ENCODE measurements around the gene OSTN. TPM values are rescaled to one million over a fixed set of nuclear protein-coding genes. Genes with fewer than 3 reads are reported as not detected.

OSTN gene
- total and polyA plus RNA-seq, 2 of the 13 experiments (the other 11 are each of a cell fraction or from before 2014, with no cell fraction given) = not detected

GRCh38 chr3:191256405-191256804, 57.4 kb downstream of the OSTN start:
- Histone ChIP-seq H3K27me3 (ENCODE audit: control insufficient read depth in 1 of 2, insufficient read depth in 2 of 2, low read length in 2 of 2) (no peaks in the 10 kb centered on the region; a peak in 2 of 5 replicates), H3K4me1 (ENCODE audit: insufficient read depth, low read length) (no peaks in the 10 kb centered on the region), H3K79me2 (ENCODE audit: insufficient read depth, low read length) (no peaks in the 10 kb centered on the region), H4K20me1 (ENCODE audit: insufficient read depth, low read length) (no peaks in the 10 kb centered on the region), H3K36me3 (replicated peaks in 1 of 2; ENCODE audit: control insufficient read depth in 1 of 2, insufficient read depth in 2 of 2, low read length in 2 of 2) (no peaks in the 10 kb centered on the region), H2AFZ (ENCODE audit: low read length) (no peak overlapping the region), H3K4me3 (replicated peaks in 1 of 3; ENCODE audit: insufficient read depth in 1 of 3, low read depth in 2 of 3, low read length in 3 of 3) (no peak overlapping the region), H3K9ac (ENCODE audit: insufficient read depth, low read depth, low read length) (no peak overlapping the region), H3K9me3 (ENCODE audit: low read length) (no peaks in the 10 kb centered on the region), H3K4me2 (ENCODE audit: low read depth, low read length) (no peak overlapping the region), H3K27ac (ENCODE audit: extremely low read length, insufficient read depth, low read length) (no peak overlapping the region)
- in situ Hi-C loops (cut with HindIII; ENCODE audit: extremely low pct_ligation_motif_present, low pct_unique_long_range_greater_than_20kb) = no loop called here
- POLR2A ChIA-PET = no interaction called here
- intact Hi-C loops (cut with micrococcal nuclease; ENCODE audit: unreplicated experiment) = no loop called here
- no TSS peak for BruUV-seq (replicated peaks)
- ATAC-seq (no peak), DNase-seq (ENCODE audit: low spot score) (no peak), FAIRE-seq (no peak)
- TF ChIP-seq GPBP1L1 (CRISPR knock-in tag; IDR thresholded peaks at IDR 0.05) (no peak), TFDP2 (CRISPR knock-in tag; IDR thresholded peaks at IDR 0.05) (no peak), LCORL (IDR thresholded peaks at IDR 0.05) (no peak), LCORL (CRISPR knock-in tag; IDR thresholded peaks at IDR 0.05) (no peak), TAF15 (IDR thresholded peaks at IDR 0.05; ENCODE audit: low read depth, low read length, poor library complexity, severe bottlenecking) (no peak), ZNF841 (CRISPR knock-in tag; IDR thresholded peaks at IDR 0.05; ENCODE audit: borderline replicate concordance) (no peak), PBX3 (CRISPR knock-in tag; IDR thresholded peaks at IDR 0.05; ENCODE audit: borderline replicate concordance) (no peak), ZNF772 (CRISPR knock-in tag; IDR thresholded peaks at IDR 0.05) (no peak), MYNN (CRISPR knock-in tag; IDR thresholded peaks at IDR 0.05; ENCODE audit: low read depth) (no peak), ZBTB8A (CRISPR knock-in tag; IDR thresholded peaks at IDR 0.05; ENCODE audit: borderline replicate concordance, low read depth) (no peak), THRA (CRISPR knock-in tag; IDR thresholded peaks at IDR 0.05; ENCODE audit: borderline replicate concordance) (no peak), MAFG (CRISPR knock-in tag; IDR thresholded peaks at IDR 0.05) (no peak), ZNF260 (CRISPR knock-in tag; IDR thresholded peaks at IDR 0.05; ENCODE audit: borderline replicate concordance, low read depth) (no peak), ZNF275 (CRISPR knock-in tag; IDR thresholded peaks at IDR 0.05; ENCODE audit: borderline replicate concordance) (no peak), MNT (IDR thresholded peaks at IDR 0.05) (no peak), JUND (CRISPR knock-in tag; IDR thresholded peaks at IDR 0.05) (no peak), TOPORS (CRISPR knock-in tag; IDR thresholded peaks at IDR 0.05) (no peak)
- CTCF ChIA-PET (ENCODE audit: low intra/inter-chr PET ratio, low total read pairs) = no interaction called here

Data from HepG2 (cell line).